Upper lobe of left lung (tissue), 4 donors: Measurements from ENCODE around the gene TSPAN1.

Experiments used
- POLR2A ChIP-seq, 4 donors: fragments of 450-650 bp; IDR thresholded peaks; one replicate each; pipeline ENCODE4 v1.5.1; 2016 to 2017; ENCODE audit warnings: antibody characterized with exemption in 4 of 4, mild to moderate bottlenecking in 2 of 4
- TF ChIP-seq, protein P1 (sequence below), 6 experiments: fragments of 450-650 bp in 4 of 6; fragments of 200-600 bp in 2 of 6; sonication (generic) in 2 of 6; IDR thresholded peaks; one replicate each; pipeline ENCODE4 v1.5.1; 2016 to 2019; ENCODE audit warnings: antibody characterized with exemption in 6 of 6

DNA sequence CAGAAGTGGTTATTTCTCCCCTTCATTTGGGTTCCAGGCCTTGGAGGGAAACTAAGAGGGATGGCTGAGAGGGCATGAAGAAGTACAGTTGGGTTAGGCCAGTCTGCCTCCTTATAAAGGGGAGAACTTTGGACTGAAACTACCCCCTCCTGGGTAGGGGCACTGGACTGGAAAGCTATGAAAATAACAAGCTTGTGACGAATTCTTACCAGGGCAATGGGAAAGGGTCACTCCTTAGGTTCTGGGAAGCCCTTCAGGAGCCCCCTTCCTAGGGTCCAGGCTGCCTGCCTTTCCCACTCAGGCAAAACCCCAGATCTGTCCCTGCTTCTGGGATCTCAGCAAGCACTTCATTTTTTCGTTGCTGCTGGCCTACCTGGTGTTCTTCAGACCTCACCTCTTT is 11.2 kb downstream of the TSPAN1 start:
- TF ChIP-seq, protein P1, sequence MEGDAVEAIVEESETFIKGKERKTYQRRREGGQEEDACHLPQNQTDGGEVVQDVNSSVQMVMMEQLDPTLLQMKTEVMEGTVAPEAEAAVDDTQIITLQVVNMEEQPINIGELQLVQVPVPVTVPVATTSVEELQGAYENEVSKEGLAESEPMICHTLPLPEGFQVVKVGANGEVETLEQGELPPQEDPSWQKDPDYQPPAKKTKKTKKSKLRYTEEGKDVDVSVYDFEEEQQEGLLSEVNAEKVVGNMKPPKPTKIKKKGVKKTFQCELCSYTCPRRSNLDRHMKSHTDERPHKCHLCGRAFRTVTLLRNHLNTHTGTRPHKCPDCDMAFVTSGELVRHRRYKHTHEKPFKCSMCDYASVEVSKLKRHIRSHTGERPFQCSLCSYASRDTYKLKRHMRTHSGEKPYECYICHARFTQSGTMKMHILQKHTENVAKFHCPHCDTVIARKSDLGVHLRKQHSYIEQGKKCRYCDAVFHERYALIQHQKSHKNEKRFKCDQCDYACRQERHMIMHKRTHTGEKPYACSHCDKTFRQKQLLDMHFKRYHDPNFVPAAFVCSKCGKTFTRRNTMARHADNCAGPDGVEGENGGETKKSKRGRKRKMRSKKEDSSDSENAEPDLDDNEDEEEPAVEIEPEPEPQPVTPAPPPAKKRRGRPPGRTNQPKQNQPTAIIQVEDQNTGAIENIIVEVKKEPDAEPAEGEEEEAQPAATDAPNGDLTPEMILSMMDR (IDR thresholded peaks at IDR 0.05) = no peak
- TF ChIP-seq POLR2A (IDR thresholded peaks at IDR 0.05) = no peak
